Measurements from ENCODE around the gene ADGRB2. TPM values are rescaled to one million over a fixed set of nuclear protein-coding genes. Genes with fewer than 3 reads are reported as not detected.

Gene ADGRB2
- total RNA-seq, 1 donor from 2014 or later, result 2.6 TPM

- no peak for DNase-seq (ENCODE audit: extremely low read depth, low read depth, low spot score)
Measured at GRCh38 chr1:31782421-31783410, 18.6 kb upstream of the ADGRB2 start.

DNA sequence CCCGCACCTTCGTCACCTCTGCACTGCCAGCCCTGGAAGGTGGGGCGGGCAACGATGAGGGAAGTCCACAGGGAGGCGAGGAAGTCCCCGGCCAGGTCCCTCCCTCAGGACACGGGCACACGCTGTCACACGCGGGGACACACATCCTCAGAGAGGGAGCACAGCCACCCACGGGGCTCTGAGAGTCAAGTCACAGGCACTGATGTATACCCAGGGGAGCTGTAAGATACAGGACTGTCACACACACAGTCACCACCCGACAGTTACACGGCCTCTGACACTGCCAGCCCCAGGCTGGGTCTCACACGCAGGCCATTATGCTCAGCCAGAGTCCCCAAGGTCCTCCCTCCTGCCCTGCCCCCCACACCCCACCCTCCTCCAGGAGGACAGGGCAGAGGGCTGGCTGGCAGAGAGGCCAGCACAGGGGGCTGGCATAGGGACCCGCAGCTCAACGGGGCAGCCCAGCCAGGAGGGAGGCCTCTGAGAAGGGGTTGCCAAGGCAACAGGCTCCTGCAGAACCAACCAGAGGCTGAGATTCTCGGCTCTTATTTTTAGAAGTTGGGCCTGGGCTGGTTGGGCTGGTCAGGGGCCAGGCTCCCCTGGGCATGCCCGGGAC is 17.7 kb upstream of the ADGRB2 start:
- no peak for DNase-seq (ENCODE audit: extremely low read depth, low read depth, low spot score)

- DNase-seq (ENCODE audit: extremely low read depth, low read depth, low spot score), result no peak
Measured at GRCh38 chr1:31781138-31781755, 17.1 kb upstream of the ADGRB2 start.

DNA sequence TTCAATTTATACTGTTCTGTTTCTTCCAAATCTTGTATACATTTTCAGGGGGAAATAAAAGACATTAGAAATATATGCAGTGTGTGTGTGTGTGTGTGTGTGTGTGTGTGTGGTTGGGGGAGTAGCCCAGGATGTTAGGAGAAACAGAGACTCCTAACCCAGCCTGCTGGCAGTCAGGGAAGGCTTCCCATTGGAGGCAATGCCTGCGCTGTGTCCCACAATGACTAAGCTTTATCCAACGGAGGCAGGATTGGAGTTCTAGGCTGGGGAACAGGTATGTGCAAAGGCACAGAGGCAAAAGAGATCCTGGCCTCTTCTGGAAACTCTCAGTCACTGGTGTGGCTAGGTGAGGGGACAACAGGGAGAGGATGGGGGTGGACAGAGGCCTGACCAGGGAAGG is 16.5 kb upstream of the ADGRB2 start:
- DNase-seq (ENCODE audit: extremely low read depth, low read depth, low spot score), result no peak

- no peak for DNase-seq (ENCODE audit: extremely low read depth, low read depth, low spot score)
Measured at GRCh38 chr1:31779687-31780086, 15.5 kb upstream of the ADGRB2 start.

DNA sequence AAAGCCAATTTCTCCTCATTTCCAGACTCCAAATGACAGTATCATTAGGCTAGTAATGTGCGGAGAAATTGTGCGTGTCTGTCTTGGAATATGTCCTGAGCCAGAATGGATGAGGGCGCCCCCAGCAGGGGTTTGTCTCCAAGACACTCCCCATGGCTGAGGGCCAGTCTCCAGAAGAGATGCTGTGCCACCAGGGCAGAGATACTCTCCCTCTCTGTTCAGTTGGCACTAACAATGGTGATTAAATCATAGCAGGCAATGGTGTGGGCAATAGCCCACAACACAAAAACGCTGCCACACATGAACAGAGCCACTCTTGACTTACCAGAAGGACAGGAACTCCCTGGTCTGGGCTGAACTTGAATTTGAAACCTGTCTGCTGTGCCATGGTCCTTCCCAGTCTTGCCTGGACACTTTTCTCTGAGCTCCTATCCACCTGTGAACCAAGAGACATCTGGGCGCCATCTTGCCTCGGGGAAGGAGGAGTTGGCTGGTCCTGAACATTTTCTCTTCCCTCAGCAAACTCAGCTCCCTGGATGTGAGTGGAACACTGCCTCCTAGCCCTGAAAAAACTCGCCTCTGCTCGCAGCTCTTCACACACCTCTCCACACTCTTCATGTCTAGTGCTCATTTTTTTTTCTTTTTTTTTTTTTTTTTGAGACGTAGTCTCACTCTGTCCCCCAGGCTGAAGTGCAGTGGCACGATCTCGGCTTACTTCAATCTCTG is 14.8 kb upstream of the ADGRB2 start:
- DNase-seq (ENCODE audit: extremely low read depth, low read depth, low spot score), result no peak

GRCh38 chr1:31776516-31776915 is 12.4 kb upstream of the ADGRB2 start:
- DNase-seq (ENCODE audit: extremely low read depth, low read depth, low spot score), result no peak

- DNase-seq (ENCODE audit: extremely low read depth, low read depth, low spot score), result no peak
Measured at GRCh38 chr1:31776032-31776431, 11.9 kb upstream of the ADGRB2 start.

GRCh38 chr1:31775210-31775999 is 11.3 kb upstream of the ADGRB2 start:
- DNase-seq (ENCODE audit: extremely low read depth, low read depth, low spot score), result no peak

- no peak for DNase-seq (ENCODE audit: extremely low read depth, low read depth, low spot score)
Measured at GRCh38 chr1:31774495-31774894, 10.4 kb upstream of the ADGRB2 start.

- DNase-seq (ENCODE audit: extremely low read depth, low read depth, low spot score), result no peak
Measured at GRCh38 chr1:31773861-31774260, 9.7 kb upstream of the ADGRB2 start.

DNA sequence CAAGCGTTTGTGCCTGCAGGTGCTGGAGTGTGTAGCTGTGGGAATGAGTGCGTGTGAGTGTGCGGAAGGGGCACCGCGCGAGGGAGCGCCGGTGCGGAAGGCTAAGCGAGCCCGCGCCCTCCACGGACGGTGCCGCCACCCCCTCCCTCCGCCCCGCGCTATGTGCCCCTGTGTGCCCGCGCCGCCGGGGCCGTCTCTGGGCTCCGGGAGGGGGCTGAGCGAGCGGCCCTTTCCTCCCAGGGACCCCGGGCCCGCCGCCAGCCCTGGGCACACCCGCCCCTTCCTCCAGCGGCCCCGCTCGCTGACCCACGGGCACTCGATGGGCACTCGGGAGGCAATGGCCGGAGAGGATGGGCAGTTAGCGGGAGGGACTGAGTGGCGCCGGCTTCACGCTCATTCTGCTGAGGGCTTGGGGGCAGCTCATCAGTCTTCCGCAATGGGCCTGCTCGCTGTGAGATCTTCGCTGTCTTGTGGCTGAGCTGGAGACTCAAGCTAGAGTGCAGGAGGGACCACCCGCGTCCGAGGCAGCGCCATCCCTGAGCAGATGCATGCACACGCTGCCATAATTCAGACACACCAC is 8.6 kb upstream of the ADGRB2 start:
- DNase-seq (ENCODE audit: extremely low read depth, low read depth, low spot score), result no peak

- no peak for DNase-seq (ENCODE audit: extremely low read depth, low read depth, low spot score)
Measured at GRCh38 chr1:31771891-31772668, 7.9 kb upstream of the ADGRB2 start.

- no peak for DNase-seq (ENCODE audit: extremely low read depth, low read depth, low spot score)
Measured at GRCh38 chr1:31769720-31770390, 5.7 kb upstream of the ADGRB2 start.

- DNase-seq (ENCODE audit: extremely low read depth, low read depth, low spot score), result no peak
Measured at GRCh38 chr1:31768939-31769704, 5.0 kb upstream of the ADGRB2 start.

- DNase-seq (ENCODE audit: extremely low read depth, low read depth, low spot score), result no peak
Measured at GRCh38 chr1:31768407-31768907, 4.3 kb upstream of the ADGRB2 start.

GRCh38 chr1:31767225-31767624 is 3.1 kb upstream of the ADGRB2 start:
- DNase-seq (ENCODE audit: extremely low read depth, low read depth, low spot score), result no peak

DNA sequence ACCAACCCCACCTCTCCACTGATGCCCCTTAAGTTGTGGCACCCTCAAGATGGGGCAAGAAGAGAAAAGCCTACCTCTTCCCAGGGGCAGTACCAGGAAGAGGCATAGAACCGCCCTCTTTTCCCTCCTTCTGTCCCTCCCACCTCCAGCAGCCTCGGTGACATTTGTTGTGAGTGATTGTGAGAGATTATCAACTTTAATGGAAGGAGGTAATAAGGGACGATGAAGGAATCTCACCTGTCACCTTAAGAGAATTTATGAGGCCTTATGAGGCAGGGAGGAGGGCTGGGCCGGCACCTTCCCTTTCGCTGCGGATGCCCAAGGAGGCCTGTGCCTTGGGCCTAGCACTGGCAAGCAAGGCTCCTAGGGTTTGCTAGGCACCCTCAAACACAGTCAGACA is 1.4 kb upstream of the ADGRB2 start:
- no peak for DNase-seq (ENCODE audit: extremely low read depth, low read depth, low spot score)

All from glomerular endothelial cell (primary cell).